Neural cell (in vitro differentiated cells): ENCODE results near the gene SLC4A2. TPM values are rescaled to one million over a fixed set of nuclear protein-coding genes. Genes with fewer than 3 reads are reported as not detected.

Experiments used
- H2AFZ ChIP-seq: fragments of 200-600, 300-800 bp; sonication (generic), shearing (Covaris generic); 2 replicates; pipeline ENCODE4 v1.6.0; 2014; ENCODE audit warnings: low read depth, mild to moderate bottlenecking, antibody characterized with exemption, low read length, moderate library complexity
- H3F3A ChIP-seq: fragments of 200-600 bp; shearing (Covaris generic); 2 replicates; pipeline ENCODE4 v1.6.1; 2016; ENCODE audit warnings: mild to moderate bottlenecking, moderate library complexity, mixed read lengths, antibody characterized with exemption, low read length; ENCODE audit not compliant: insufficient read depth, poor library complexity, severe bottlenecking
- H3K27ac ChIP-seq: fragments of 200-600, 300-800 bp; sonication (generic), shearing (Covaris generic); 2 replicates; pipeline ENCODE4 v1.5.1; 2014; ENCODE audit warnings: mild to moderate bottlenecking, low read length, moderate library complexity
- H3K27me3 ChIP-seq: fragments of 300-800, 200-600 bp; sonication (generic), shearing (Covaris generic); 2 replicates; pipeline ENCODE4 v1.6.0; 2014; ENCODE audit warnings: mild to moderate bottlenecking, low read depth, low read length, moderate library complexity; ENCODE audit not compliant: insufficient read depth
- H3K36me3 ChIP-seq: fragments of 300-800, 200-600 bp; sonication (generic), shearing (Covaris generic); 2 replicates; pipeline ENCODE4 v1.5.1; 2014; ENCODE audit warnings: mild to moderate bottlenecking, antibody characterized with exemption, low read length, moderate library complexity; ENCODE audit not compliant: insufficient read depth
- H3K4me2 ChIP-seq: fragments of 300-800, 200-600 bp; sonication (generic), shearing (Covaris generic); 2 replicates; pipeline ENCODE4 v1.6.0; 2014; ENCODE audit warnings: mild to moderate bottlenecking, low read length
- H3K4me3 ChIP-seq: fragments of 300-800, 200-600 bp; sonication (generic), shearing (Covaris generic); 2 replicates; pipeline ENCODE4 v1.5.1; 2014; ENCODE audit warnings: mild to moderate bottlenecking, low read length, moderate library complexity
- H3K79me2 ChIP-seq: fragments of 200-600 bp; shearing (Covaris generic); replicated peaks from 2 replicates; pipeline ENCODE4 v1.6.0; 2014; ENCODE audit warnings: mild to moderate bottlenecking, low read length, moderate library complexity; ENCODE audit not compliant: insufficient read depth
- H3K9ac ChIP-seq: fragments of 300-800, 200-600 bp; sonication (generic), shearing (Covaris generic); 2 replicates; pipeline ENCODE4 v1.6.1; 2016; ENCODE audit warnings: mild to moderate bottlenecking, low read length, mixed read lengths
- H3K9me2 ChIP-seq: fragments of 200-600 bp; shearing (Covaris generic); 2 replicates; pipeline ENCODE4 v1.6.1; 2016; ENCODE audit warnings: mild to moderate bottlenecking, low read length, mixed read lengths; ENCODE audit not compliant: insufficient read depth
- H3K9me3 ChIP-seq: fragments of 200-600, 300-800 bp; sonication (generic), shearing (Covaris generic); 2 replicates; pipeline ENCODE4 v1.6.1; 2016; ENCODE audit warnings: mild to moderate bottlenecking, mixed run types, low read length, moderate library complexity, mixed read lengths
- H4K20me1 ChIP-seq: fragments of 200-600 bp; shearing (Covaris generic); 2 replicates; pipeline ENCODE4 v1.6.1; 2016; ENCODE audit warnings: mild to moderate bottlenecking, mixed run types; ENCODE audit not compliant: insufficient read depth
- CTCF ChIP-seq: fragments of 450-650 bp; IDR thresholded peaks from 2 replicates; pipeline ENCODE4 v1.5.1; 2014; ENCODE audit warnings: antibody characterized with exemption, mild to moderate bottlenecking, moderate library complexity; ENCODE audit not compliant: poor library complexity, severe bottlenecking
- EP300 ChIP-seq: fragments of 450-650 bp; conservative IDR thresholded peaks from 2 replicates; pipeline ENCODE4 v1.6.1; 2014; ENCODE audit warnings: antibody characterized with exemption, mild to moderate bottlenecking, moderate library complexity; ENCODE audit not compliant: poor library complexity, severe bottlenecking
- EZH2 ChIP-seq: fragments of 200-600, 300-800 bp; shearing (Covaris generic), sonication (generic); IDR thresholded peaks from 2 replicates; pipeline ENCODE4 v1.6.1; 2014; ENCODE audit warnings: antibody characterized with exemption, low read length, borderline replicate concordance, mild to moderate bottlenecking; ENCODE audit not compliant: insufficient read depth, poor library complexity, severe bottlenecking
- MXI1 ChIP-seq: fragments of 450-650 bp; conservative IDR thresholded peaks from 2 replicates; pipeline ENCODE4 v1.6.1; 2014; ENCODE audit warnings: antibody characterized with exemption, mild to moderate bottlenecking; ENCODE audit not compliant: poor library complexity, severe bottlenecking
- POLR2AphosphoS5 ChIP-seq: IDR thresholded peaks from 2 replicates; pipeline ENCODE4 v1.6.1; 2012
- RAD21 ChIP-seq: fragments of 450-650 bp; conservative IDR thresholded peaks from 2 replicates; pipeline ENCODE4 v1.6.1; 2014; ENCODE audit warnings: antibody characterized with exemption, mild to moderate bottlenecking, moderate library complexity
- REST ChIP-seq: IDR thresholded peaks from 2 replicates; pipeline ENCODE4 v1.6.1; 2012; ENCODE audit warnings: borderline replicate concordance
- SMC3 ChIP-seq: fragments of 450-650 bp; conservative IDR thresholded peaks from 2 replicates; pipeline ENCODE4 v1.6.1; 2014; ENCODE audit warnings: antibody characterized with exemption, mild to moderate bottlenecking, moderate library complexity; ENCODE audit not compliant: poor library complexity
- TAF1 ChIP-seq: IDR thresholded peaks from 2 replicates; pipeline ENCODE4 v1.6.1; 2012; ENCODE audit warnings: low read depth
- polyA plus RNA-seq: library from polyadenylated mRNA; depleted of rRNA; stranded (reverse); fragments of >200 nt; gene quantifications from 2 replicates; pipeline ENCODE4 v1.2.3, GENCODE V29; 2014

Gene SLC4A2
- polyA plus RNA-seq, 1 donor from 2014 or later = 2.4 TPM

GRCh38 chr7:151046603-151047573 lies 12.5 kb upstream of the SLC4A2 start:
- Histone ChIP-seq H3K4me2 (no peak overlapping the region), H4K20me1 (no peaks in the 10 kb centered on the region), H3K36me3 (no peaks in the 10 kb centered on the region), H3K79me2 (no peaks in the 10 kb centered on the region), H3K4me3 (no peak overlapping the region), H3K27me3 (peaks cover 19% of the 10 kb centered on the region), H3F3A (no peaks in the 10 kb centered on the region), H3K9me2 (no peaks in the 10 kb centered on the region), H3K9ac (no peak overlapping the region), H3K27ac (no peak overlapping the region), H2AFZ (no peak overlapping the region), H3K9me3 (no peaks in the 10 kb centered on the region)
- TF ChIP-seq EZH2 (no peak), CTCF (no peak), POLR2AphosphoS5 (no peak), RAD21 (no peak), EP300 (no peak), REST (no peak), MXI1 (no peak), SMC3 (no peak), TAF1 (no peak)

- Histone ChIP-seq H3K9ac (no peak within 1 kb of the TSS), H3K4me2 (no peak within 1 kb of the TSS)
These were observed 11.2 kb upstream of the SLC4A2 start, which contains the start of gene ASIC3 for GRCh38 chr7:151047976-151048815. Gene ASIC3, plus strand, starts transcription at chr7:151048531. Its CDS starts 355 bp downstream, at chr7:151048886.

More at GRCh38 chr7:151047976-151048815, 11.2 kb upstream of the SLC4A2 start, which contains the start of gene ASIC3:
- no peaks in the 10 kb centered on the region for H3K9me2 ChIP-seq
- H3K27me3 ChIP-seq = peaks cover 23% of the 10 kb centered on the region
- no peak within 1 kb of the TSS for H2AFZ ChIP-seq
- H3K79me2 ChIP-seq = no peaks in the 10 kb centered on the region
- no peak within 1 kb of the TSS for H3K27ac ChIP-seq
- H3K9me3 ChIP-seq = no peaks in the 10 kb centered on the region
- H3K4me3 ChIP-seq = no peak within 1 kb of the TSS
- H4K20me1 ChIP-seq = no peaks in the 10 kb centered on the region
- no peaks in the 10 kb centered on the region for H3F3A ChIP-seq
- no peaks in the 10 kb centered on the region for H3K36me3 ChIP-seq
- TF ChIP-seq EZH2 = no peak
- no peak for TF ChIP-seq MXI1
- TF ChIP-seq RAD21 = no peak
- no peak for TF ChIP-seq POLR2AphosphoS5
- no peak for TF ChIP-seq REST
- no peak for TF ChIP-seq SMC3
- TF ChIP-seq EP300 = no peak
- no peak for TF ChIP-seq CTCF
